K562 (cell line): ENCODE results near the gene PMEPA1.

Experiments
- ARID2 ChIP-seq: fragments of 450-650 bp; IDR thresholded peaks from 2 replicates; pipeline ENCODE4 v1.6.1; 2017; ENCODE audit warnings: antibody characterized with exemption, mild to moderate bottlenecking
- CBFA2T3 ChIP-seq: fragments of 450-650 bp; IDR thresholded peaks from 2 replicates; pipeline ENCODE4 v1.6.1; 2017
- CREB3L1 ChIP-seq: fragments of 450-650 bp; IDR thresholded peaks from 2 replicates; pipeline ENCODE4 v1.6.1; 2014; ENCODE audit warnings: low read depth, mild to moderate bottlenecking, moderate library complexity, borderline replicate concordance
- EZH2 ChIP-seq: IDR thresholded peaks from 2 replicates; pipeline ENCODE4 v1.6.1; 2012; ENCODE audit warnings: low read depth, mild to moderate bottlenecking, inconsistent platforms, low read length, borderline replicate concordance
- IRF2 ChIP-seq: sonication (generic); formaldehyde crosslinking; IDR thresholded peaks from 2 replicates; pipeline ENCODE4 v1.8.1; 2022; ENCODE audit warnings: mild to moderate bottlenecking, missing genetic modification reagents
- JUND ChIP-seq, 2 experiments: IDR thresholded peaks; 2 replicates in 1 of 2; 3 replicates in 1 of 2; pipeline ENCODE4 v1.6.1; 2011; ENCODE audit warnings: borderline replicate concordance in 2 of 2, low read depth in 2 of 2, low read length in 2 of 2, improper control_type of control experiment in 1 of 2, missing biosample characterization in 1 of 2, missing genetic modification characterization in 1 of 2, missing genetic modification reagents in 1 of 2
- KLF16 ChIP-seq: IDR thresholded peaks from 2 replicates; pipeline ENCODE4 v1.6.1; 2016; ENCODE audit warnings: antibody characterized with exemption
- RB1 ChIP-seq: fragments of 450-650 bp; IDR thresholded peaks from 2 replicates; pipeline ENCODE4 v1.6.1; 2017; ENCODE audit warnings: low read depth, mild to moderate bottlenecking

GRCh38 chr20:57601211-57601570 lies 108.6 kb downstream of the PMEPA1 start:
- TF ChIP-seq ARID2: no peak
- TF ChIP-seq JUND (IDR thresholded peaks at IDR 0.05; ENCODE audit: borderline replicate concordance, low read depth, low read length): no peak
- TF ChIP-seq JUND (tag; IDR thresholded peaks at IDR 0.05; ENCODE audit: borderline replicate concordance, low read depth, low read length): no peak
- TF ChIP-seq CREB3L1: no peak
- no peak for TF ChIP-seq EZH2
- no peak for TF ChIP-seq CBFA2T3
- no peak for TF ChIP-seq RB1
- TF ChIP-seq KLF16: no peak
- no peak for TF ChIP-seq IRF2 (CRISPR knock-in tag)
